ENCODE measurements around the gene DIPK1C.

DNA sequence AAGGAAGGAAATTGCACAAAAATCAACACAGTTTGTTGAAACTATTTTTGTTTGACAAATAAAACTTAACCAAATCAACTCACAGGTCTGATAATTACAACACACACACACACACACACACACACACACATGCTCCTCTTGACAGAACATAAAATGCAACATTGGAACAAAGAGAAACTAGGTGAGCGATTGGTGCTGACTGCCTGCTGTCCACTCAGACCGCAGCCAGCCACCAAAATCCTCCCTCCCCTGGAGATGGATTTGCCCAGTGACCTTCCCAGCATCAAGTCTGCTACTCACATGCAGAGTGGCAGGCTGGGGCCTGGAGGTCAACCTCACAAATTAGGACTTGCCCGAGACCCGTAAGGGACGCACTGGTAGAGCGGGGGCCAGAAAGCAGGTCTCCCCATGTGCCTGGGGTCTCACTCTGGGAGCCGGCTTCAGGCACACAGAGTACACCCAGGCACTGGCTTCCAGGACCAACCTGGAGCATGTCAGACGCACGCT, 61.4 kb downstream of the DIPK1C start:
- TF ChIP-seq ZMAT4 (CRISPR knock-in tag; IDR thresholded peaks at IDR 0.05) (no peak), ZNF121 (CRISPR knock-in tag; IDR thresholded peaks at IDR 0.05) (no peak), OVOL2 (CRISPR knock-in tag; IDR thresholded peaks at IDR 0.05; ENCODE audit: borderline replicate concordance) (no peak), ATF3 (CRISPR knock-in tag; conservative IDR thresholded peaks at IDR 0.05) (no peak), MAX (CRISPR knock-in tag; IDR thresholded peaks at IDR 0.05) (no peak), USF2 (CRISPR knock-in tag; IDR thresholded peaks at IDR 0.05) (no peak), SP1 (CRISPR knock-in tag; conservative IDR thresholded peaks at IDR 0.05) (no peak), ELF4 (CRISPR knock-in tag; IDR thresholded peaks at IDR 0.05; ENCODE audit: low read depth) (no peak)
- TF ChIP-seq, protein P1, sequence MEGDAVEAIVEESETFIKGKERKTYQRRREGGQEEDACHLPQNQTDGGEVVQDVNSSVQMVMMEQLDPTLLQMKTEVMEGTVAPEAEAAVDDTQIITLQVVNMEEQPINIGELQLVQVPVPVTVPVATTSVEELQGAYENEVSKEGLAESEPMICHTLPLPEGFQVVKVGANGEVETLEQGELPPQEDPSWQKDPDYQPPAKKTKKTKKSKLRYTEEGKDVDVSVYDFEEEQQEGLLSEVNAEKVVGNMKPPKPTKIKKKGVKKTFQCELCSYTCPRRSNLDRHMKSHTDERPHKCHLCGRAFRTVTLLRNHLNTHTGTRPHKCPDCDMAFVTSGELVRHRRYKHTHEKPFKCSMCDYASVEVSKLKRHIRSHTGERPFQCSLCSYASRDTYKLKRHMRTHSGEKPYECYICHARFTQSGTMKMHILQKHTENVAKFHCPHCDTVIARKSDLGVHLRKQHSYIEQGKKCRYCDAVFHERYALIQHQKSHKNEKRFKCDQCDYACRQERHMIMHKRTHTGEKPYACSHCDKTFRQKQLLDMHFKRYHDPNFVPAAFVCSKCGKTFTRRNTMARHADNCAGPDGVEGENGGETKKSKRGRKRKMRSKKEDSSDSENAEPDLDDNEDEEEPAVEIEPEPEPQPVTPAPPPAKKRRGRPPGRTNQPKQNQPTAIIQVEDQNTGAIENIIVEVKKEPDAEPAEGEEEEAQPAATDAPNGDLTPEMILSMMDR (IDR thresholded peaks at IDR 0.05), result no peak
